ENCODE data around the gene PNMT.

The PNMT gene

GRCh38 chr17:39667945-39668924, at the start of gene PNMT:
PNMT (plus strand) TSS chr17:39668453; CDS start chr17:39668476, 23 bp downstream.
- DNase-seq (ENCODE audit: low read depth, low spot score) = no peak

GRCh38 chr17:39618956-39619785, 49.1 kb upstream of the PNMT start:
- no peak for DNase-seq (ENCODE audit: low read depth, low spot score)

- DNase-seq (ENCODE audit: low read depth, low spot score) = no peak
Observed at GRCh38 chr17:39619786-39620101, 48.5 kb upstream of the PNMT start.

- peak; percentile 71 for DNase-seq (ENCODE audit: low read depth, low spot score)
Observed at GRCh38 chr17:39621523-39622379, 46.5 kb upstream of the PNMT start.

- DNase-seq (ENCODE audit: low read depth, low spot score) = no peak
Observed at GRCh38 chr17:39622380-39623006, 45.8 kb upstream of the PNMT start.

GRCh38 chr17:39623356-39623950, 44.8 kb upstream of the PNMT start:
- DNase-seq (ENCODE audit: low read depth, low spot score) = no peak

GRCh38 chr17:39624313-39624712, 43.9 kb upstream of the PNMT start:
- DNase-seq (ENCODE audit: low read depth, low spot score) = no peak

GRCh38 chr17:39625198-39625785, 43.0 kb upstream of the PNMT start:
- DNase-seq (ENCODE audit: low read depth, low spot score) = no peak

- DNase-seq (ENCODE audit: low read depth, low spot score) = no peak
Observed at GRCh38 chr17:39626171-39627046, 41.8 kb upstream of the PNMT start, which contains the start of gene PPP1R1B. PPP1R1B (plus strand) TSS chr17:39626952; CDS start chr17:39627393, 441 bp downstream.

GRCh38 chr17:39627047-39627711, 41.1 kb upstream of the PNMT start:
- DNase-seq (ENCODE audit: low read depth, low spot score) = no peak

- no peak for DNase-seq (ENCODE audit: low read depth, low spot score)
Observed at GRCh38 chr17:39627712-39628516, 40.3 kb upstream of the PNMT start.

GRCh38 chr17:39628655-39629493, 39.4 kb upstream of the PNMT start:
- DNase-seq (ENCODE audit: low read depth, low spot score) = no peak

GRCh38 chr17:39629494-39629880, 38.8 kb upstream of the PNMT start:
- DNase-seq (ENCODE audit: low read depth, low spot score) = no peak

GRCh38 chr17:39629898-39630297, 38.4 kb upstream of the PNMT start:
- no peak for DNase-seq (ENCODE audit: low read depth, low spot score)

- DNase-seq (ENCODE audit: low read depth, low spot score) = no peak
Observed at GRCh38 chr17:39631403-39631802, 36.9 kb upstream of the PNMT start.

GRCh38 chr17:39632153-39632941, 35.9 kb upstream of the PNMT start:
- no peak for DNase-seq (ENCODE audit: low read depth, low spot score)
